Embryonic facial prominence (tissue), 1 donor: ENCODE data around the gene CDH13.

Source experiments
- DNase-seq: peaks from one replicate; pipeline ENCODE4 v3.0.0-alpha.2; 2016; ENCODE audit errors: extremely low spot score

CDH13 gene

GRCh38 chr16:83666449-83666848 lies 1039.7 kb downstream of the CDH13 start:
- DNase-seq, result no peak

DNA sequence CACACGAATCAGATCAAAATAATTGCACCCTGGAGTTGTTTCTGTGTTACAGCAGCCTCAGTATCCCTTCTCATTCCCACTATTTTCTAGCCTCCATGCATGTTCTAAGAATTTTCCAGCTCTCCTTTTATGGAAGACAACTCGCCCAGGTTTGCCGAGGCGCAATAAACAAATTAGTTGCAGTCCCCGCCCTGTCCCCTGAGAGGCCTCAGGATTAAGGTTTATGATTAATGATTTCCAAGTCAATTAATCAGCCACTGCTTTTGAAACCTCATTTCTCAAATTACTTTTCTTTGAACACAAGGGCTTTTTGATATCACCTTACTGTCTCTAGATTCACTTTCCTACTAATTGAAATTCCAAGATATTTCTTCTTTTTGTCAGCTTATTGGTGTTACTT lies 1042.7 kb downstream of the CDH13 start:
- DNase-seq, result no peak

- DNase-seq, result no peak
These were observed 1048.3 kb downstream of the CDH13 start for GRCh38 chr16:83674931-83675535.

DNA sequence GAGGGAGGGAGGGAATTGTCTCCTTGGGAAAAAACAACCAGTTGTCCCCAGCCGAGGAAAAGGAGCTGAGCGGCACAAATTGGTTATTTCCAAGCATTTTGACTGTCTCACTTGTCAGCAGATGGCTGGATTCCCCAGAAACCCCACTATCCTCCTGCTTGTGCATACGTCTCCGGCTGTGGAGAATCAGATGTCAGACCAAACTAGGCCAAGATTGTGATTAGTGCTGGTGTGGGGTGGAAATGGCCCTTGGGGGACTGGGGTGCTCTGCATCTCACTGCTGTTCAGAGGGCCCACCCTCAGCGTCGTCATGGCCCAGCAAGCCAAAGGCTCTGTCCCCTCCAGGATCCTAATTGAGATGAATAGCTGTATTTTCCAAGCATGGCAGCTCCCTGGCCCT lies 1049.3 kb downstream of the CDH13 start:
- DNase-seq, result no peak

GRCh38 chr16:83680980-83681379 lies 1054.2 kb downstream of the CDH13 start:
- DNase-seq, result no peak

DNA sequence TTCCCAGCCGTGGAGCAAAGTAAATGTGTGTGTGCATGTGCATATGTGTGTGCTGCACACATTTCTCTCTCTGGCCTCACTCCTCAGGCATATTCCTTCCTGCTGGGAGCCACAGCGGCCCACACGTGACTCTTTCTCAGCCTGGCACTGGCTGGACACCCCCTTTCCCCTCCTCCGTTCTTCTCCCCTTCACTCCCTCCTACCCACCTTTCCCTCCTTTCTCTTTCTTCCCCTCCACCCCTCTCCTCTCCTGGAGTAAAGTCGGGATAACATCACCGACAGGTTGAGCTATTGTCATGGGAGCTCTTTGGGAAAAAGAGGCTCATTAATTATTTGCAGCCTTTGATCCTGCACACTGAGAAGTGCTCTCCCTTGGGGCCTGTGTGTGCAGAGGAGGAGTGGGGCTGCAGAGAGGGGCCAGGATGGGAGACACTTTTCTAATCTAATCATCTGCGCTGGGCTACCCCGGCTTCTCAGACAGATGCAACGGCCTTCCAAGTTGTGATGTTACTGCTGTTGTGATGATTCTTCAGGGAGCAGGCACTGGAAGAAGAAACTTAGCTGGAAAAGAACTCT lies 1054.7 kb downstream of the CDH13 start:
- DNase-seq, result no peak

- DNase-seq, result no peak
These were observed 1055.5 kb downstream of the CDH13 start for GRCh38 chr16:83682116-83682867.

- no peak for DNase-seq
These were observed 1056.1 kb downstream of the CDH13 start for GRCh38 chr16:83682868-83683235.

DNA sequence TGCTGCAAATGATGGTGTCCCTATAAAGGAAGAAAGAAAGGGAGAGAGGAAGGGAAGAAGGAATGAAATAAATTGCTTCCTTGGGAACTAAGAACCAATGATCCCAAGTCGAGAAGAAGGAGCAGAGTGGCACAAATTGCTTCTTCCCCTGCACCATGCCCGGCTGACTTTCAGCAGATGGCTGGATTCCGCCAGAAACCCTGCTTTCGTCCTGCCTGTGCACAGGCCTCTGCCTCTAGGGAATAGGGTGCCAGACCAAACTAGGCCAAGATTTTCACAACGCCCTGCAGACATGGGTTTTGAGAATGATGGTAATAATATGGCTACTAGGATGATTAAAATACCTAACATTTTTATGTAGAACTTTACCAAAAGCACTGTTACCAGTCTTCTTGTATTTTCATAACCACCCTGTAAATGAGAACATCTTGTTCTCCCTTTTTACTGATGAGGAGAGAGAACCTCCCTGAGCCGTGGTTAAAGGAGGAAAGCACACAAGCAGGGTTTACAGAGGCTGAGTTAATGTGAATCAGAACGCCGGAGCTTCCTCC lies 1058.9 kb downstream of the CDH13 start:
- DNase-seq, result no peak

- no peak for DNase-seq
These were observed 1060.0 kb downstream of the CDH13 start for GRCh38 chr16:83686726-83687125.

DNA sequence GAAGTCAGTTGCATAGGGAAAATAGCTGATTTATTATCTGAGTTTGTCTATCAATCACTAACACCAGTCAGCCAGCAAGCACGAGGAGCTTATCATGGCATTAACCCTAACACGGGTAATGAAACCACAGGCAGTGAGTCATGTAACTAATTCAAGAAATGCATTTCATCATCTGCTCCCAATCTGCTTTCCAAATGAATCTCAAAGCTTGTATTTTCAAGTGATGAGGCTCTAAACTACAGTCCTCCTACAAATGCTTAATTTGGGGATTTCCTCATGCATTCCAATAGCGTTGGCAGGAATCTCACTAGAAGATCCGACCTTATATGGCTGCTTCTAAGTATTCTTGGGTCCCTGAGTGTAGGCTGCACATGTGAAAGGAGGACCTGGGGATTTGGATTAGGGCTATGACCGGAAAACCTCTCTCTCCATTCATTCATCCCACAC lies 1062.6 kb downstream of the CDH13 start:
- no peak for DNase-seq

DNA sequence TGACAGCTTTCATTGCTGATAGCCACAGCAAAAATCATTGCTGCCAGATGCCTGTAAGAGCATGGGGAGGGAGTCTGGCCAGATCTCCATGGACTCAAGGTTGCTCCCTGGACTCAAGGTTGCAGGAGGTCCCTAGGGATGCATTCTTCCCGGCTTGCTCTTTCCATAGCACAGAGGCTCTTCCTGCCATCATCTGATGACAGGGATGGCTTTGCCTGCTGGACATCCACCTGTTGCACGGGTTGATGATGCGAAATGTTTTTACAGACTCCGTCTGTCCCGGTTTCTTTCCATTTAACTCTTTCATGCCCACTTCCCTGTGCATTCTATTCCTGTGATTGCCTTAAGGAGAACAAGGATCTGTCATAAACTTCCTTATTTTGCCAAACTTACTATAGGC lies 1065.5 kb downstream of the CDH13 start:
- no peak for DNase-seq

- no peak for DNase-seq
These were observed 1072.2 kb downstream of the CDH13 start for GRCh38 chr16:83698964-83699363.

GRCh38 chr16:83699817-83700216 lies 1073.0 kb downstream of the CDH13 start:
- no peak for DNase-seq

DNA sequence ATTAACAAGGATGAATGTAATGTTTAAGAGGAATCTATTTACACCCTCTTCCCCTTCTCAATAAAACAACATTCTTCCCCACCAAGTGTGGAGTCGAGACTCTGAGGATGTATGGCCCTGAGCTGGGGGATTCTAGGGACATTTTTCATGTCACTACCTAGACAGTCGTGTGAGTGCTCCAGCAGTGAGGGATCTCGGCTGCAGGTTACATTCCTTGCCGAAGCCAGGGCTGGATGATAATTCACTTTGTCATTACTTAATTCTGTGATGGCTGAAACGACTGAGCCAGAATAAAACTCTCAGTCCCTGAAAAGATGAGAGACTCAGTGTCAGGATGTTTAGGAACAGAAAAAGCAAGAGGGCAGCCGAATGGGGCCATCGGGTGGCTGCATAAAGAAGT lies 1074.1 kb downstream of the CDH13 start:
- no peak for DNase-seq

DNA sequence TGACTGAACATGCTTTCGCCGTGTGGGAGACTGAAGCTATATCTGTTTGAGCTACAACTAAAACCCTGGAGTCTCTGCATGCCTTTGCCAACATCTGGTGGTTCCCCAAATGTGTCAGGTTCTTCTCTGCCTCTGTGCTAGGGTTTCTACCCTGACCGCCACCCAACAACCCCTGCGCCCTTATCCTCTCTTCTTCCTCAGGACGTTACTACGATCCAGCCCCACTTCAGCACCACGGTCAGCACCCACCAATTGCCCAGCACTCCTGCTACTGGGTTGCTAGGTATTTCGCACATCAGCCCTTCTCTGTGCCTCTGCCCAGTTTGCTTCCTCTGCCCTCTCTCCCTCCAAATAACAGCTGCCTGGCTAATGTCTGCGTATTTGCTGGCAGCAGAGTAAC lies 1074.7 kb downstream of the CDH13 start:
- peak; percentile 26 for DNase-seq

DNA sequence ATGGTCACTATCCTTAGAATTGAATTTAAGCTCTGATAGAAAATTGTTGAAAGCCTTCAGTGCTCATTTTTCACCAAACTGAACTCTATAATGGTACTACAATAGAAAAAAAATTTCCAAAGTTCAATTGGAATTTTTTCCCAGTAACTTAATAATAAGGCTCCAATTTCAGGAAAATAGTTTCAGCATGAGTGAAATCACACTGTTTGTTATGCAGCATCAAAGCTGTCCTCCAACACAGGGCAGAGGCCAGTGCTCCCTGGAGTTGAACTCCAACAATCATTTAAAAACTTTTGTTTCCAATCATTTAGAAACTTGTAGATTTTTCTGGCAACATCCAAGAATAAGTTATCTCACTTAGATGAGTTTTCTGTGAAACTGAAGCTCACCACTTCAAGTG lies 1077.9 kb downstream of the CDH13 start:
- DNase-seq, result no peak

GRCh38 chr16:83705856-83706255 lies 1079.1 kb downstream of the CDH13 start:
- DNase-seq, result no peak

DNA sequence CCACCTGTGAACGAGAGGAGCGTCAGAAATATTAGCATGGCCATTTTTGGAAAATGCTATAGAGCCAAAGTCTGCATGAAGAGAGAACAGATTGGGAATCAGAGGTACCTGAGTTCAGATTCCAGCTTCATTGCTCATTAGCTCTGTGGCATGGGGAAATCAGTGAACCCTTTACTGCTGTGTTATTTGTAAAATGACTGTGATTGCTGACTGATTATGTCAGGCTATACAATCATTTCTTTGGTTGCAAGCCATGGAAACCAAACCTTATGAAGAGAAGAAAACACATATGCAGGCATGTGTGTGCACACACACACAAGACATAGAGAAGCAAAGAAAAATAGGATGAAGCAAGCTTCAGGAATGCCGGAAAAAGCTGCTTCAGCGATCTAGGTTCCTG lies 1079.6 kb downstream of the CDH13 start:
- no peak for DNase-seq

GRCh38 chr16:83711069-83711468 lies 1084.3 kb downstream of the CDH13 start:
- no peak for DNase-seq

GRCh38 chr16:83713597-83713996 lies 1086.8 kb downstream of the CDH13 start:
- no peak for DNase-seq

DNA sequence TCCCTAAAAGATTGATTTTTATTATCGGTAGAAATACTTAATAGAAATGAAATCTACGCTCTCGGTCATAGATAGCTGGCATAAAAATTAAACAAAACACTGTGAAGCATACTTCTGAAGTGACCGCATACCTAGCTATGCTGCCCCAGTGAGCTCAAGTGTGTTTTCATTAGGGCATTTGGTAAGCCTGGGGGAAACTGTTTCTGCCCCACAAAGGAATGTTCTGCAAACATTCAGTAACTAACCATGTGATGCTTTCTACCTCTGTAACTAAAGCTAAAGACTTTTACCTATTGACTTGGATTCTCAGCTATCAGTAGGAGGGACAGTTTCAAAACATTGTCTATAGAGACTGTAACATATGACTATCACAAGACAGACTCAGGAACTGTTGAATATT lies 1087.5 kb downstream of the CDH13 start:
- no peak for DNase-seq
